IMR-90 (cell line): ENCODE measurements around the gene RFX6. TPM values are rescaled to one million over a fixed set of nuclear protein-coding genes. Genes with fewer than 3 reads are reported as not detected.

Experiments used
- ATAC-seq: fragments of 200-7000 bp; cut with Tn5 transposase; 2 replicates; pipeline ENCODE4 v1.9.1; 2020; ENCODE audit warnings: low read depth, mild to moderate bottlenecking, moderate library complexity
- BruUV-seq: library from RNA; stranded (reverse); fragments of 400-500 nt; replicated peaks from 2 replicates; lab custom pipeline; 2021; lab: Mats Ljungman, UMichigan
- CTCF ChIA-PET: fragments of 300-600 bp; formaldehyde crosslinking; extraction: SDS; loops from one replicate; lab custom pipeline; 2021; ENCODE audit warnings: antibody characterized with exemption; lab: Yijun Ruan, JAX
- POLR2A ChIA-PET: fragments of 300-600 bp; sonication (Branson Sonifier 250); formaldehyde crosslinking; loops from one replicate; lab custom pipeline; 2022; ENCODE audit warnings: antibody characterized with exemption; ENCODE audit not compliant: unreplicated experiment; lab: Charles Lee
- DNase-seq: peaks from one replicate; pipeline ENCODE4 v3.0.0; 2013
- H2AFZ ChIP-seq: replicated peaks from 2 replicates; pipeline ENCODE3; 2013; ENCODE audit warnings: low read length, mild to moderate bottlenecking; ENCODE audit not compliant: poor library complexity
- H2AK5ac ChIP-seq: 2 replicates; pipeline ENCODE4 v1.6.1; 2013; ENCODE audit warnings: low read depth, low read length, inconsistent platforms
- H2AK9ac ChIP-seq: replicated peaks from 2 replicates; pipeline ENCODE3; 2013; ENCODE audit warnings: mild to moderate bottlenecking, low read depth, low read length, moderate library complexity; ENCODE audit not compliant: poor library complexity
- H2BK120ac ChIP-seq: 2 replicates; pipeline ENCODE4 v1.6.1; 2013; ENCODE audit warnings: low read depth, low read length, inconsistent platforms
- H2BK15ac ChIP-seq: 3 replicates; pipeline ENCODE4 v1.6.1; 2013; ENCODE audit warnings: low read depth, low read length, inconsistent platforms
- H2BK20ac ChIP-seq: 2 replicates; pipeline ENCODE4 v1.6.1; 2013; ENCODE audit warnings: low read depth, mild to moderate bottlenecking, inconsistent platforms, low read length, moderate library complexity
- H2BK5ac ChIP-seq: 2 replicates; pipeline ENCODE4 v1.6.1; 2013; ENCODE audit warnings: mild to moderate bottlenecking, low read depth, low read length, inconsistent platforms; ENCODE audit not compliant: poor library complexity, severe bottlenecking
- H3K14ac ChIP-seq: replicated peaks from 2 replicates; pipeline ENCODE4 v1.6.1; 2013; ENCODE audit warnings: low read depth, low read length, inconsistent platforms
- H3K18ac ChIP-seq: 2 replicates; pipeline ENCODE4 v1.6.1; 2013; ENCODE audit warnings: low read depth, low read length, control low read depth
- H3K23ac ChIP-seq: 2 replicates; pipeline ENCODE4 v1.6.1; 2013; ENCODE audit warnings: low read depth, low read length, inconsistent platforms
- H3K27ac ChIP-seq: 2 replicates; pipeline ENCODE4 v1.5.1; 2013; ENCODE audit warnings: mild to moderate bottlenecking, control low read depth, low read length; ENCODE audit not compliant: insufficient read depth
- H3K27me3 ChIP-seq: 2 replicates; pipeline ENCODE4 v1.6.1; 2013; ENCODE audit warnings: low read length; ENCODE audit not compliant: control insufficient read depth, insufficient read depth
- H3K36me3 ChIP-seq: 2 replicates; pipeline ENCODE4 v1.6.1; 2013; ENCODE audit warnings: low read length, mixed read lengths; ENCODE audit not compliant: control insufficient read depth, insufficient read depth
- H3K4ac ChIP-seq: 2 replicates; pipeline ENCODE4 v1.6.1; 2013; ENCODE audit warnings: low read depth, low read length, inconsistent platforms
- H3K4me1 ChIP-seq: 2 replicates; pipeline ENCODE4 v1.6.1; 2013; ENCODE audit warnings: low read length, mixed read lengths; ENCODE audit not compliant: control insufficient read depth, insufficient read depth
- H3K4me2 ChIP-seq: 2 replicates; pipeline ENCODE4 v1.6.1; 2013; ENCODE audit warnings: low read depth, mild to moderate bottlenecking, control low read depth, low read length, moderate library complexity
- H3K4me3 ChIP-seq: 2 replicates; pipeline ENCODE4 v1.5.1; 2013; ENCODE audit warnings: low read depth, mild to moderate bottlenecking, control low read depth, low read length, moderate library complexity; ENCODE audit not compliant: insufficient read depth
- H3K56ac ChIP-seq: 2 replicates; pipeline ENCODE4 v1.6.1; 2013; ENCODE audit warnings: low read length, inconsistent platforms; ENCODE audit not compliant: insufficient read depth; ENCODE audit errors: extremely low read depth
- H3K79me1 ChIP-seq, 2 experiments: 2 replicates each; pipeline ENCODE4 v1.6.1; 2013; ENCODE audit warnings: low read length in 2 of 2, inconsistent platforms in 1 of 2, low read depth in 1 of 2
- H3K9ac ChIP-seq: 2 replicates; pipeline ENCODE4 v1.6.1; 2013; ENCODE audit warnings: low read depth, low read length, control low read depth
- H3K9me1 ChIP-seq: 2 replicates; pipeline ENCODE4 v1.6.1; 2013; ENCODE audit warnings: low read length, inconsistent platforms; ENCODE audit not compliant: insufficient read depth
- H3K9me3 ChIP-seq: 2 replicates; pipeline ENCODE4 v1.6.1; 2013; ENCODE audit warnings: low read length; ENCODE audit not compliant: control insufficient read depth, insufficient read depth
- H4K20me1 ChIP-seq: 2 replicates; pipeline ENCODE4 v1.6.1; 2013; ENCODE audit warnings: low read length, inconsistent platforms; ENCODE audit not compliant: insufficient read depth
- H4K5ac ChIP-seq: 2 replicates; pipeline ENCODE4 v1.6.1; 2013; ENCODE audit warnings: mild to moderate bottlenecking, low read depth, low read length, control low read depth
- H4K8ac ChIP-seq, 2 experiments: 2 replicates each; pipeline ENCODE4 v1.6.1; 2013; ENCODE audit warnings: low read depth in 2 of 2, low read length in 2 of 2, control low read depth in 1 of 2, inconsistent platforms in 1 of 2
- H4K91ac ChIP-seq: 2 replicates; pipeline ENCODE4 v1.6.1; 2013; ENCODE audit warnings: low read depth, low read length, inconsistent platforms; ENCODE audit not compliant: insufficient read depth
- CEBPB ChIP-seq: IDR thresholded peaks from 2 replicates; pipeline ENCODE4 v1.6.1; 2012; ENCODE audit warnings: low read depth, low read length, improper control_type of control experiment
- CHD1 ChIP-seq: IDR thresholded peaks from 2 replicates; pipeline ENCODE4 v1.6.1; 2012; ENCODE audit warnings: low read depth, low read length, improper control_type of control experiment
- FOS ChIP-seq: fragments of 150-350 bp; IDR thresholded peaks from 2 replicates; pipeline ENCODE4 v1.6.1; 2016; ENCODE audit warnings: low read depth, low read length
- MAFK ChIP-seq: IDR thresholded peaks from 2 replicates; pipeline ENCODE4 v1.6.1; 2012; ENCODE audit warnings: low read depth, low read length, improper control_type of control experiment
- MAZ ChIP-seq: IDR thresholded peaks from 2 replicates; pipeline ENCODE4 v1.6.1; 2012; ENCODE audit warnings: low read depth, mild to moderate bottlenecking, low read length, improper control_type of control experiment, moderate library complexity, borderline replicate concordance
- MXI1 ChIP-seq: IDR thresholded peaks from 2 replicates; pipeline ENCODE4 v1.6.1; 2012; ENCODE audit warnings: low read depth, mild to moderate bottlenecking, low read length, moderate library complexity, borderline replicate concordance
- NFE2L2 ChIP-seq: fragments of 150-350 bp; IDR thresholded peaks from 2 replicates; pipeline ENCODE4 v1.6.1; 2016; ENCODE audit warnings: low read depth, mild to moderate bottlenecking, low read length
- POLR2A ChIP-seq: IDR thresholded peaks from 2 replicates; pipeline ENCODE4 v1.6.1; 2012; ENCODE audit warnings: mild to moderate bottlenecking, low read depth, low read length
- RAD21 ChIP-seq: IDR thresholded peaks from 2 replicates; pipeline ENCODE4 v1.6.1; 2012; ENCODE audit warnings: low read length, improper control_type of control experiment
- RCOR1 ChIP-seq: IDR thresholded peaks from 2 replicates; pipeline ENCODE4 v1.6.1; 2012; ENCODE audit warnings: mild to moderate bottlenecking, low read length, improper control_type of control experiment; ENCODE audit not compliant: insufficient replicate concordance
- RFX5 ChIP-seq: IDR thresholded peaks from 2 replicates; pipeline ENCODE4 v1.8.0; 2012; ENCODE audit warnings: low read depth, mild to moderate bottlenecking, low read length, moderate library complexity
- SMC3 ChIP-seq: fragments of 150-350 bp; IDR thresholded peaks from 2 replicates; pipeline ENCODE4 v1.6.1; 2016; ENCODE audit warnings: low read depth, mild to moderate bottlenecking, antibody characterized with exemption, low read length, moderate library complexity
- USF2 ChIP-seq: fragments of 150-350 bp; IDR thresholded peaks from 2 replicates; pipeline ENCODE4 v1.6.1; 2017; ENCODE audit warnings: mild to moderate bottlenecking, antibody characterized with exemption, low read length, low read depth
- WGBS, 2 experiments: methylation state at CpG; one replicate each; pipeline versions ENCODE4 v1.1.5 to v1.1.7; 2013; ENCODE audit warnings: missing lambda C conversion rate in 2 of 2; ENCODE audit not compliant: insufficient read length in 1 of 2; ENCODE audit errors: extremely low coverage in 2 of 2; 5-methylcytosine and 5-hydroxymethylcytosine counted together
- dilution Hi-C: fragments of 300-500 bp; cut with HindIII; formaldehyde crosslinking; loops from one replicate; pipeline ENCODE4 v1.14.3; 2018; ENCODE audit warnings: low sequenced_read_pairs; ENCODE audit not compliant: unreplicated experiment
- in situ Hi-C: fragments of 300-500 bp; cut with MboI; formaldehyde crosslinking; loops from 3 replicates; pipeline ENCODE4 v1.14.3; 2019; ENCODE audit warnings: low sequenced_read_pairs, inconsistent platforms, mixed read lengths
- intact Hi-C: fragments of 100-400 bp; cut with micrococcal nuclease; formaldehyde crosslinking; loops from 2 replicates; pipeline ENCODE4 v1.10.0; 2022
- polyA plus RNA-seq, 3 experiments: library from polyadenylated mRNA; depleted of rRNA; stranded (reverse); fragments of >200 nt; gene quantifications; 2 replicates each; pipeline ENCODE4 v1.2.3, GENCODE V29; 2012; ENCODE audit warnings: low replicate concordance in 1 of 3
- total RNA-seq: library from RNA; depleted of rRNA; stranded (reverse); fragments of >200 nt; gene quantifications from 2 replicates; pipeline ENCODE4 v1.2.3, GENCODE V29; 2012
- TF ChIP-seq, protein P1 (sequence below): conservative IDR thresholded peaks from 2 replicates; pipeline ENCODE4 v1.5.1; 2012; ENCODE audit warnings: mild to moderate bottlenecking, low read depth, low read length, improper control_type of control experiment
- TF ChIP-seq, protein P2 (sequence below): fragments of 150-350 bp; IDR thresholded peaks from 2 replicates; pipeline ENCODE4 v1.6.1; 2016; ENCODE audit warnings: low read depth, mild to moderate bottlenecking, low read length, moderate library complexity, borderline replicate concordance

The RFX6 gene
- total and polyA plus RNA-seq, 2 of the 4 experiments (the other 2 are of a cell fraction) = not detected

DNA sequence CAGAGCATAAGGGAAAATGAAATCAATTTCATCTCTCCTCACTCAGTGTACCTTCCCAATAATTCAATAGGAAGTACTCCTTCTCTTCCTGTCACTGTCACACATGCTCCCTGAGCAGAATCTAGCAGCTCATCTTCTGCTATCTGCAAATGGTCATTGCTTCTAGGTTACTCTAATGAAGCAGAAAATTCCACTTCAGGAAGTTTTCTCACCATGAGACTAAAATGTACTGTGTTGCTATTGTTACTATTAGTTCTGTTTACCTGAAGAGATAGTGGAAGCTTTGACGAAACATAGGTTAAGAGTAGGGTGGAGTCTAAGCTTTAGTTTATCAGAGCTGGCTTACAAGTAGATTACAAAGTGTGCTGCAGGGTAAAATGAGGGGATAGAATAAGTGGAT lies 52.8 kb downstream of the RFX6 start:
- no peak overlapping the region for H2BK15ac ChIP-seq
- dilution Hi-C loops = no loop called here
- no TSS peak for BruUV-seq
- no peak overlapping the region for H3K18ac ChIP-seq
- H2BK120ac ChIP-seq = no peak overlapping the region
- no peak overlapping the region for H3K56ac ChIP-seq
- H3K4me1 ChIP-seq = no peaks in the 10 kb centered on the region
- no peaks in the 10 kb centered on the region for H4K20me1 ChIP-seq
- H2AK9ac ChIP-seq = no peak overlapping the region
- in situ Hi-C loops = no loop called here
- no peak overlapping the region for H3K4ac ChIP-seq
- TF ChIP-seq CEBPB = no peak
- TF ChIP-seq FOS = no peak
- TF ChIP-seq RFX5 = no peak
- TF ChIP-seq SMC3 = no peak
- TF ChIP-seq, protein P1, sequence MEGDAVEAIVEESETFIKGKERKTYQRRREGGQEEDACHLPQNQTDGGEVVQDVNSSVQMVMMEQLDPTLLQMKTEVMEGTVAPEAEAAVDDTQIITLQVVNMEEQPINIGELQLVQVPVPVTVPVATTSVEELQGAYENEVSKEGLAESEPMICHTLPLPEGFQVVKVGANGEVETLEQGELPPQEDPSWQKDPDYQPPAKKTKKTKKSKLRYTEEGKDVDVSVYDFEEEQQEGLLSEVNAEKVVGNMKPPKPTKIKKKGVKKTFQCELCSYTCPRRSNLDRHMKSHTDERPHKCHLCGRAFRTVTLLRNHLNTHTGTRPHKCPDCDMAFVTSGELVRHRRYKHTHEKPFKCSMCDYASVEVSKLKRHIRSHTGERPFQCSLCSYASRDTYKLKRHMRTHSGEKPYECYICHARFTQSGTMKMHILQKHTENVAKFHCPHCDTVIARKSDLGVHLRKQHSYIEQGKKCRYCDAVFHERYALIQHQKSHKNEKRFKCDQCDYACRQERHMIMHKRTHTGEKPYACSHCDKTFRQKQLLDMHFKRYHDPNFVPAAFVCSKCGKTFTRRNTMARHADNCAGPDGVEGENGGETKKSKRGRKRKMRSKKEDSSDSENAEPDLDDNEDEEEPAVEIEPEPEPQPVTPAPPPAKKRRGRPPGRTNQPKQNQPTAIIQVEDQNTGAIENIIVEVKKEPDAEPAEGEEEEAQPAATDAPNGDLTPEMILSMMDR = no peak
- no peak for TF ChIP-seq MAFK
- TF ChIP-seq MXI1 = no peak
- no peak for TF ChIP-seq RCOR1
- TF ChIP-seq, protein P2, sequence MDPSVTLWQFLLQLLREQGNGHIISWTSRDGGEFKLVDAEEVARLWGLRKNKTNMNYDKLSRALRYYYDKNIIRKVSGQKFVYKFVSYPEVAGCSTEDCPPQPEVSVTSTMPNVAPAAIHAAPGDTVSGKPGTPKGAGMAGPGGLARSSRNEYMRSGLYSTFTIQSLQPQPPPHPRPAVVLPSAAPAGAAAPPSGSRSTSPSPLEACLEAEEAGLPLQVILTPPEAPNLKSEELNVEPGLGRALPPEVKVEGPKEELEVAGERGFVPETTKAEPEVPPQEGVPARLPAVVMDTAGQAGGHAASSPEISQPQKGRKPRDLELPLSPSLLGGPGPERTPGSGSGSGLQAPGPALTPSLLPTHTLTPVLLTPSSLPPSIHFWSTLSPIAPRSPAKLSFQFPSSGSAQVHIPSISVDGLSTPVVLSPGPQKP = no peak
- TF ChIP-seq MAZ = no peak
- no peak for TF ChIP-seq CHD1
- TF ChIP-seq POLR2A = no peak
- no peak for TF ChIP-seq NFE2L2
- TF ChIP-seq USF2 = no peak
- TF ChIP-seq RAD21 = no peak
- H3K27me3 ChIP-seq = no peaks in the 10 kb centered on the region
- no peak overlapping the region for H3K14ac ChIP-seq
- DNase-seq (no peak), ATAC-seq (no peak)
- H4K8ac ChIP-seq = no peak overlapping the region
- no peak overlapping the region for H2AFZ ChIP-seq
- H3K23ac ChIP-seq = no peak overlapping the region
- WGBS, 2 experiments = no CpG with 5 or more reads among the region's 1 CpG
- POLR2A ChIA-PET = no interaction called here
- no peaks in the 10 kb centered on the region for H3K9me3 ChIP-seq
- H3K36me3 ChIP-seq = no peaks in the 10 kb centered on the region
- no peak overlapping the region for H4K91ac ChIP-seq
- H3K4me2 ChIP-seq = no peak overlapping the region
- H2AK5ac ChIP-seq = no peak overlapping the region
- H4K5ac ChIP-seq = no peak overlapping the region
- no peaks in the 10 kb centered on the region for H3K9me1 ChIP-seq
- no peak overlapping the region for H2BK20ac ChIP-seq
- CTCF ChIA-PET = no interaction called here
- no peak overlapping the region for H3K27ac ChIP-seq
- no peak overlapping the region for H3K9ac ChIP-seq
- no peak overlapping the region for H2BK5ac ChIP-seq
- intact Hi-C loops = no loop called here
- no peak overlapping the region for H3K4me3 ChIP-seq
- H3K79me1 ChIP-seq = no peaks in the 10 kb centered on the region
